Measurements from ENCODE around the gene TEN1.
A peak's percentile ranks its signal among the peaks of the same experiment; 100 is the strongest.

GRCh38 chr17:76034428-76035350, 55.6 kb downstream of the TEN1 start:
- peak in 2 of 3 donors; percentile 75 to 78 for TF ChIP-seq POLR2AphosphoS5 (IDR thresholded peaks at IDR 0.05)
- TF ChIP-seq CTCF (IDR thresholded peaks at IDR 0.05), result no peak
